ENCODE data around the gene NDUFV1.

Gene NDUFV1

GRCh38 chr11:67626970-67627369, 20.2 kb downstream of the NDUFV1 start:
- no peak overlapping the region for H3K4me3 ChIP-seq (ENCODE audit: low read depth, low read length)
- no peak for DNase-seq (ENCODE audit: low read depth, low spot score)
- TF ChIP-seq CTCF (IDR thresholded peaks at IDR 0.05; ENCODE audit: low read depth, low read length): no peak
- in situ Hi-C loops (cut with HindIII; ENCODE audit: low sequenced_read_pairs): no loop called here

- in situ Hi-C loops (cut with HindIII; ENCODE audit: low sequenced_read_pairs): no loop called here
- no peak for DNase-seq (ENCODE audit: low read depth, low spot score)
- TF ChIP-seq CTCF (IDR thresholded peaks at IDR 0.05; ENCODE audit: low read depth, low read length): no peak
- no peak overlapping the region for H3K4me3 ChIP-seq (ENCODE audit: low read depth, low read length)
Observed at GRCh38 chr11:67627441-67627811, 20.7 kb downstream of the NDUFV1 start.

GRCh38 chr11:67627812-67628624, 21.3 kb downstream of the NDUFV1 start:
- DNase-seq (ENCODE audit: low read depth, low spot score): no peak
- in situ Hi-C loops (cut with HindIII; ENCODE audit: low sequenced_read_pairs): no loop called here
- H3K4me3 ChIP-seq (ENCODE audit: low read depth, low read length): no peak overlapping the region
- TF ChIP-seq CTCF (IDR thresholded peaks at IDR 0.05; ENCODE audit: low read depth, low read length): no peak

- DNase-seq (ENCODE audit: low read depth, low spot score): no peak
- no peak for TF ChIP-seq CTCF (IDR thresholded peaks at IDR 0.05; ENCODE audit: low read depth, low read length)
- no peak overlapping the region for H3K4me3 ChIP-seq (ENCODE audit: low read depth, low read length)
- in situ Hi-C loops (cut with HindIII; ENCODE audit: low sequenced_read_pairs): no loop called here
Observed at GRCh38 chr11:67628710-67629385, 22.1 kb downstream of the NDUFV1 start.

GRCh38 chr11:67629386-67630227, 22.9 kb downstream of the NDUFV1 start, which contains the start of gene NUDT8:
TSS of gene NUDT8 (minus strand) at chr11:67629937. CDS start at chr11:67629911, 26 bp downstream.
- peak; percentile 81 for DNase-seq (ENCODE audit: low read depth, low spot score)
- TF ChIP-seq CTCF (IDR thresholded peaks at IDR 0.05; ENCODE audit: low read depth, low read length): peak; percentile 78
- peak within 1 kb of the TSS; percentile 52 for H3K4me3 ChIP-seq (ENCODE audit: low read depth, low read length)
- in situ Hi-C loops (cut with HindIII; ENCODE audit: low sequenced_read_pairs): no loop called here

- H3K4me3 ChIP-seq (ENCODE audit: low read depth, low read length): peak overlapping the region; percentile 52
- peak; percentile 78 for TF ChIP-seq CTCF (IDR thresholded peaks at IDR 0.05; ENCODE audit: low read depth, low read length)
- DNase-seq (ENCODE audit: low read depth, low spot score): peak; percentile 97
- in situ Hi-C loops (cut with HindIII; ENCODE audit: low sequenced_read_pairs): no loop called here
Observed at GRCh38 chr11:67630228-67630942, 23.6 kb downstream of the NDUFV1 start.

Data from astrocyte of the spinal cord (primary cell).